ENCODE data around the gene GBX2.

Gene GBX2

DNA sequence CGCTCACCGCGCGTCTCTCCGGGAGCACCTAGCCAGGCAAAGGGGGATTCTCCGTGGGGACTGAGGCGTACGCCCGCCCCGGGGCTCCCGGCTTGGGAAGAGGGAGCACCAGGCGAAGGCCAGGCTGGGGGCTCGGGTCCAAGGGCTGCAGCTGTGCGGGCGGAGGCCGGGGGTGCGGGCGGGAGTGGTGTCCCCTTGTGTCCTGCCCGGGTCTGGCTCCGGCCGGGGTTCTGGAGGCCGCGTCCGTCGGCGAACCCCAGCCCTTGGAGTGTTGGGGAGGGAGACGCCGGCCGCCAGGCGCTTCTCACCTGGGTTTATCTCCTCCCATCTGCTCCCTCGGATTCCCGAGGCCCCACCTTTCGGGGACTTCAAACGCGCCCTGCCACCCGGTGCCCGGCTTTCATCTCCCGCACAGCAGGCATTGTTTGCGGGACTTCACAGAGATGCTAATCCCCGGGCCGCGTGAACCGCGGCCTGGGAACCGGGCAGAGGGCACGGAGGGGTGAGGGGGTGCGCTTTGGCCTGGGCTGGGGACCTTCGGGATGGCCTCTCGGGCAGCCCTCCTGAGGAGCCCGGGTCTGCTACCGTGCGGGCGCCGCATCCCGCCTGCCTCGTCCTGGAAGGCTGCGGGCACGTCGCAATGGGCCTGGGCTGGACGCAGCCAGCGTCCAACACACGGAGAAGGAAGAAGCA is 5.0 kb upstream of the GBX2 start:
- Histone ChIP-seq H2BK15ac (ENCODE audit: low read length) (no peak overlapping the region), H2BK5ac (ENCODE audit: low read length) (no peak overlapping the region), H3K4me3 (ENCODE audit: low read length in 2 of 2) (no peak overlapping the region)

DNA sequence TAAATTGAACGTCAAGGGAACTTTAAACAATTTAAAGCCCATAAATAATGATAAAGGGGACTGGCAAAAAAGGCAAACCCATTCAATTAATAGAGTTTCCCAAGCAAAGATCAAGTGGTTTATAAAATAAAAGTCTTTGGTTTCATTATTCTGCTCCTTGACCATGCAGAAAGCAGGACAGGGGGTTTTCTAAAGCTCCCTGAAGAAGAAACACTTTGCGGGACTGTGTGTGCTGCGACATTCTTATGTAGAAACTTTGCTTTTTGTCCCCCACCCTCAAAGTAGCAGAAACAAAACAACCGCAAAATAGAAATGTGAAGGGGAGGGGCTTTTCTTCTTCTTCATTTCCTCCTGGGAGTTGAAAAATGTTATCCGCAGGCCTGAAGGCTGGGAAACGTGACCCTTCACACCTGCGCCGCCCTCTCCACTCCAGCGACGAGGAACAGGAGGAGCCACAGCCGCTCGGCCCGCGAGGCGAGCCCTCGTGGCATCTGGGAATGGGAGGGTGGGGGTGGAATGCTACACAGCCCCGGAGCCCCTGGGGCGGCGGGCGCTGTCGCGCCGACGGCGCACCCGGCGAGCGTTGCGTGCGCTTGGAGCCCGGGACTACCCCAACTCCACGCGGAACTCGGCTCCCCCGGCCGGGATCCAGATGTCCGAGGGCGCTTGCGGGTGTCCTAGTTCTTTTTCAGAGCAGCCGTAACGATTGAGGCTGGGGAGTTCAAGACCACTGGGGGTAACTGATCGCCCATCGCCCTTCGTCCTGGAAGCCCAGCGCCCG is 4.3 kb upstream of the GBX2 start:
- peaks cover 4 to 45% of the 10 kb centered on the region in 2 donors for H3K4me1 ChIP-seq (ENCODE audit: control insufficient read depth in 2 of 2, insufficient read depth in 1 of 2, low read depth in 1 of 2, low read length in 2 of 2)

More for the DNA sequence above, 5.0 kb upstream of the GBX2 start:
- H3K36me3 ChIP-seq (replicated peaks in 1 of 2; ENCODE audit: control insufficient read depth in 2 of 2, insufficient read depth in 2 of 2, low read length in 2 of 2), result no peaks in the 10 kb centered on the region
- no CpG with 5 or more reads among the region's 62 CpGs for WGBS, 2 donors (ENCODE audit: extremely low coverage in 2 of 2, insufficient read length in 2 of 2, insufficient replicate concordance in 1 of 2)
- H3K4me1 ChIP-seq (ENCODE audit: control insufficient read depth in 2 of 2, insufficient read depth in 1 of 2, low read depth in 1 of 2, low read length in 2 of 2), result peaks cover 4 to 45% of the 10 kb centered on the region in 2 donors
- peak overlapping the region; percentile 62 for H3K23ac ChIP-seq (ENCODE audit: low read depth, low read length, poor library complexity)
- H3K18ac ChIP-seq (ENCODE audit: low read length), result peak overlapping the region; percentile 80
- H2BK120ac ChIP-seq (ENCODE audit: low read depth, low read length), result peak overlapping the region; percentile 23
- DNase-seq (ENCODE audit: low spot score), result no peak
- H2AK5ac ChIP-seq (ENCODE audit: low read depth, low read length), result peak overlapping the region; percentile 34
- H3K79me1 ChIP-seq (ENCODE audit: low read depth, low read length), result peaks cover 2% of the 10 kb centered on the region
- H2BK12ac ChIP-seq (ENCODE audit: low read length), result peak overlapping the region; percentile 16
- H2AFZ ChIP-seq (ENCODE audit: low read length), result no peak overlapping the region
- no peak overlapping the region for H3K9ac ChIP-seq (ENCODE audit: low read depth, low read length, poor library complexity)
- H3K27me3 ChIP-seq (ENCODE audit: control insufficient read depth in 3 of 3, insufficient read depth in 3 of 3, low read depth in 1 of 3, low read length in 3 of 3), result peaks cover 0 to 89% (median 50%) of the 10 kb centered on the region in 3 experiments
- H4K91ac ChIP-seq (ENCODE audit: low read depth, low read length, poor library complexity), result no peak overlapping the region
- no peak overlapping the region for H3K14ac ChIP-seq (ENCODE audit: low read length)
- H3K4me2 ChIP-seq (ENCODE audit: insufficient read depth, low read length, poor library complexity, severe bottlenecking), result no peak overlapping the region
- H4K8ac ChIP-seq (ENCODE audit: low read depth, low read length), result no peak overlapping the region
- no peak overlapping the region for H3K4ac ChIP-seq (ENCODE audit: low read length)
- H3K27ac ChIP-seq (replicated peaks; ENCODE audit: low read length), result no peak overlapping the region
- peaks cover 0 to 14% of the 10 kb centered on the region in 2 donors for H3K9me3 ChIP-seq (replicated peaks in 1 of 2; ENCODE audit: control insufficient read depth in 2 of 2, insufficient read depth in 1 of 2, low read depth in 1 of 2, low read length in 2 of 2)

DNA sequence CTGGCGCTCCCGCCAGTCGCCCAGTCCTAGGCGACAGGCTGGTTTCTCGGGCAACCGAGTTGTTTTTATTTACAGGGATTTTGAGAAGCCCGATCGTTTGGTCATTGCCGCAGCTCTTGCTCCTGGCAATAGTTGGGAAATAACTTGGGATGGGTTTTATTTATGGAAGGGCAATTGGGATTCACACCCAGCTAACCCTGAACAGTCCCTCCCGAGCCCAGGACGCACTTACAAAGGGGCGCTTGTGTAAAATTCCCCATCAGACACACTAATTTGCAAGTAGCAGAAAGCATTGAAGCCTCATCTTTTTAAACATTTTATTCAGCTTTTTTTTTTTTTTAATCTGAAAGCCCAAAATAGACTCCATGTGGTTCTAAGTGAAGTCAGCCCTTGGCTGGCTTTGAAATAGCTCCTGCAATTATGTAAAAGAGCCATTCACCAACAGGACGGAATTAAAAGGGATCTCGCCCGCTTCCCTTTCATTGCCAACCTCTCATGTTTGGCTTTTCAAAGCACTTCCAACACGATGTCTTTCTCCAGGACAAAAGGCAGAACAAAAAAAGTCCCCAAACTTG is 3.6 kb upstream of the GBX2 start:
- Histone ChIP-seq H3K79me1 (ENCODE audit: low read depth, low read length) (peaks cover 2% of the 10 kb centered on the region), H3K27me3 (ENCODE audit: control insufficient read depth in 3 of 3, insufficient read depth in 3 of 3, low read depth in 1 of 3, low read length in 3 of 3) (peaks cover 0 to 94% (median 54%) of the 10 kb centered on the region in 3 experiments), H3K4me3 (ENCODE audit: low read length in 2 of 2) (peak overlapping the region in 1 of 2 donors; percentile 95), H3K9me3 (replicated peaks in 1 of 2; ENCODE audit: control insufficient read depth in 2 of 2, insufficient read depth in 1 of 2, low read depth in 1 of 2, low read length in 2 of 2) (peaks cover 0 to 14% of the 10 kb centered on the region in 2 donors), H2BK120ac (ENCODE audit: low read depth, low read length) (no peak overlapping the region), H3K23ac (ENCODE audit: low read depth, low read length, poor library complexity) (peak overlapping the region; percentile 8), H3K36me3 (replicated peaks in 1 of 2; ENCODE audit: control insufficient read depth in 2 of 2, insufficient read depth in 2 of 2, low read length in 2 of 2) (peaks cover 0 to 3% of the 10 kb centered on the region in 2 donors), H3K4me2 (ENCODE audit: insufficient read depth, low read length, poor library complexity, severe bottlenecking) (no peak overlapping the region), H3K4me1 (ENCODE audit: control insufficient read depth in 2 of 2, insufficient read depth in 1 of 2, low read depth in 1 of 2, low read length in 2 of 2) (peaks cover 4 to 45% of the 10 kb centered on the region in 2 donors), H2AK5ac (ENCODE audit: low read depth, low read length) (peak overlapping the region; percentile 77), H2AFZ (ENCODE audit: low read length) (peak overlapping the region; percentile 75), H3K14ac (ENCODE audit: low read length) (no peak overlapping the region), H3K27ac (replicated peaks; ENCODE audit: low read length) (no peak overlapping the region), H3K4ac (ENCODE audit: low read length) (no peak overlapping the region), H4K91ac (ENCODE audit: low read depth, low read length, poor library complexity) (no peak overlapping the region), H2BK15ac (ENCODE audit: low read length) (no peak overlapping the region), H4K8ac (ENCODE audit: low read depth, low read length) (no peak overlapping the region), H2BK12ac (ENCODE audit: low read length) (no peak overlapping the region), H3K9ac (ENCODE audit: low read depth, low read length, poor library complexity) (peak overlapping the region; percentile 33), H2BK5ac (ENCODE audit: low read length) (no peak overlapping the region), H3K18ac (ENCODE audit: low read length) (peak overlapping the region; percentile 74)
- DNase-seq (ENCODE audit: low spot score), result peak; percentile 45
- no CpG with 5 or more reads among the region's 16 CpGs for WGBS, 2 donors (ENCODE audit: extremely low coverage in 2 of 2, insufficient read length in 2 of 2, insufficient replicate concordance in 1 of 2)

More for the DNA sequence above, 4.3 kb upstream of the GBX2 start:
- Histone ChIP-seq H3K4ac (ENCODE audit: low read length) (no peak overlapping the region), H3K9me3 (replicated peaks in 1 of 2; ENCODE audit: control insufficient read depth in 2 of 2, insufficient read depth in 1 of 2, low read depth in 1 of 2, low read length in 2 of 2) (peaks cover 0 to 14% of the 10 kb centered on the region in 2 donors), H2BK120ac (ENCODE audit: low read depth, low read length) (no peak overlapping the region), H4K8ac (ENCODE audit: low read depth, low read length) (no peak overlapping the region), H2AK5ac (ENCODE audit: low read depth, low read length) (no peak overlapping the region), H2BK12ac (ENCODE audit: low read length) (no peak overlapping the region), H3K14ac (ENCODE audit: low read length) (no peak overlapping the region), H3K27ac (replicated peaks; ENCODE audit: low read length) (no peak overlapping the region), H2BK5ac (ENCODE audit: low read length) (no peak overlapping the region), H2AFZ (ENCODE audit: low read length) (peak overlapping the region; percentile 75), H3K36me3 (replicated peaks in 1 of 2; ENCODE audit: control insufficient read depth in 2 of 2, insufficient read depth in 2 of 2, low read length in 2 of 2) (no peaks in the 10 kb centered on the region), H3K79me1 (ENCODE audit: low read depth, low read length) (peaks cover 2% of the 10 kb centered on the region), H3K9ac (ENCODE audit: low read depth, low read length, poor library complexity) (no peak overlapping the region), H3K18ac (ENCODE audit: low read length) (peak overlapping the region; percentile 77), H4K91ac (ENCODE audit: low read depth, low read length, poor library complexity) (no peak overlapping the region), H3K23ac (ENCODE audit: low read depth, low read length, poor library complexity) (peak overlapping the region; percentile 39), H3K4me3 (ENCODE audit: low read length in 2 of 2) (peak overlapping the region in 1 of 2 donors; percentile 95), H2BK15ac (ENCODE audit: low read length) (no peak overlapping the region), H3K27me3 (ENCODE audit: control insufficient read depth in 3 of 3, insufficient read depth in 3 of 3, low read depth in 1 of 3, low read length in 3 of 3) (peaks cover 0 to 90% (median 50%) of the 10 kb centered on the region in 3 experiments), H3K4me2 (ENCODE audit: insufficient read depth, low read length, poor library complexity, severe bottlenecking) (no peak overlapping the region)
- WGBS, 2 donors (ENCODE audit: extremely low coverage in 2 of 2, insufficient read length in 2 of 2, insufficient replicate concordance in 1 of 2), result no CpG with 5 or more reads among the region's 46 CpGs
- DNase-seq (ENCODE audit: low spot score), result peak; percentile 29
